ENCODE data around the gene GPR34. TPM values are rescaled to one million over a fixed set of nuclear protein-coding genes. Genes with fewer than 3 reads are reported as not detected.

The GPR34 gene
- total and polyA plus RNA-seq, 9 of the 15 experiments (the other 6 are each of a cell fraction or from before 2014, with no cell fraction given) = 0.13 TPM; not detected in 8

GRCh38 chrX:41666251-41666650, 22.5 kb upstream of the GPR34 start (continued):
- no peak for TF ChIP-seq ELF1 (tag; IDR thresholded peaks at IDR 0.05)
- TF ChIP-seq ZNF184 (CRISPR knock-in tag; IDR thresholded peaks at IDR 0.05) = no peak
- no peak for TF ChIP-seq TFAM (CRISPR knock-in tag; conservative IDR thresholded peaks at IDR 0.05)
- no peak for TF ChIP-seq PTTG1 (tag; IDR thresholded peaks at IDR 0.05; ENCODE audit: low read depth)
- no peak for TF ChIP-seq ZNF140 (CRISPR knock-in tag; IDR thresholded peaks at IDR 0.05)
- TF ChIP-seq ZNF197 (CRISPR knock-in tag; IDR thresholded peaks at IDR 0.05; ENCODE audit: low read depth) = peak; percentile 59; the same call in 1 of the 2 replicates
- no peak for TF ChIP-seq CREBBP (IDR thresholded peaks at IDR 0.05; ENCODE audit: low read depth, low read length)
- TF ChIP-seq BACH1 (tag; IDR thresholded peaks at IDR 0.05) = no peak
- TF ChIP-seq ATF3 (IDR thresholded peaks at IDR 0.05) = peak; percentile 70; the same call in 1 of the 2 replicates
- no peak for TF ChIP-seq ATF3 (CRISPR knock-in tag; conservative IDR thresholded peaks at IDR 0.05)
- TF ChIP-seq EHMT2 (IDR thresholded peaks at IDR 0.05) = no peak
- no peak for TF ChIP-seq VEZF1 (CRISPR knock-in tag; IDR thresholded peaks at IDR 0.05)
- TF ChIP-seq ZNF766 (CRISPR knock-in tag; conservative IDR thresholded peaks at IDR 0.05) = 0 out of 2 replicates have a peak, but pooled peaks have one; percentile 23
- no peak for TF ChIP-seq ZNF134 (CRISPR knock-in tag; conservative IDR thresholded peaks at IDR 0.05)
- no peak for TF ChIP-seq ZNF696 (CRISPR knock-in tag; conservative IDR thresholded peaks at IDR 0.05)
- TF ChIP-seq ZNF316 (IDR thresholded peaks at IDR 0.05) = no peak
- no peak for TF ChIP-seq ZFP30 (CRISPR knock-in tag; IDR thresholded peaks at IDR 0.05; ENCODE audit: borderline replicate concordance)
- peak; percentile 74; the same call in 1 of the 2 replicates for TF ChIP-seq ZNF584 (CRISPR knock-in tag; IDR thresholded peaks at IDR 0.05; ENCODE audit: low read depth)
- no peak for TF ChIP-seq CREB3 (tag; conservative IDR thresholded peaks at IDR 0.05; ENCODE audit: low read depth)
- peak; percentile 20; the same call in 1 of the 2 replicates for TF ChIP-seq CXXC5 (CRISPR knock-in tag; IDR thresholded peaks at IDR 0.05)
- peak; percentile 52; the same call in 1 of the 2 replicates for TF ChIP-seq DMBX1 (CRISPR knock-in tag; IDR thresholded peaks at IDR 0.05; ENCODE audit: borderline replicate concordance)
- TF ChIP-seq CTBP1 (IDR thresholded peaks at IDR 0.05; ENCODE audit: borderline replicate concordance) = no peak
- TF ChIP-seq POLR2G (IDR thresholded peaks at IDR 0.05; ENCODE audit: low read depth, low read length) = no peak
- no peak for TF ChIP-seq ZNF408 (CRISPR knock-in tag; IDR thresholded peaks at IDR 0.05; ENCODE audit: low read depth)
- TF ChIP-seq CREB3L1 (IDR thresholded peaks at IDR 0.05; ENCODE audit: borderline replicate concordance, low read depth) = no peak
- peak; percentile 27; the same call in 1 of the 2 replicates for TF ChIP-seq ESRRA (IDR thresholded peaks at IDR 0.05; ENCODE audit: borderline replicate concordance, low read depth)

Data from K562 (cell line).